NCI-H1105 (cell line): ENCODE data around the gene RAVER2.

Experiments used
- DNase-seq: peaks from one replicate; lab custom pipeline; 2025; lab: John Stamatoyannopoulos, UW

RAVER2 gene

GRCh38 chr1:64877598-64877997 is 132.7 kb downstream of the RAVER2 start:
- no peak for DNase-seq

- no peak for DNase-seq
Measured at GRCh38 chr1:64878090-64878489, 133.2 kb downstream of the RAVER2 start.

GRCh38 chr1:64878931-64879611 is 134.2 kb downstream of the RAVER2 start:
- DNase-seq, result no peak

DNA sequence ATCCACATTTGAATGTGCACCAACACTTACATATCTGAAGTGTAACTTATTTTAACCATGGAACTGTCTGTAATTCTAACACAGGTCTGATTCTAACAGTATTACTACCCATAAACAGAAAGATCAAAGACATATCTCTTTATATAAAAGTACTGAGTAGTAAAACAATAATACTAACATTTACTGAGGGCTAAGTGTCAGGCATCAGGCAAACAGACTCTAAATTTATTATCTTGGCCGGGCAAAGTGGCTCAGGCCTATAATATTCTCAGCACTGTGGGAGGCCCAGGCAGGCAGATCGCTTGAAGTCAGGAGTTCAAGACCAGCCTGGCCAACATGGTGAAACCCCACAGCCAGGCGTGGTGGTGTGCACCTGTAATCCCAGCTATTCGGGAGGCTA is 135.6 kb downstream of the RAVER2 start:
- no peak for DNase-seq

GRCh38 chr1:64881281-64881680 is 136.4 kb downstream of the RAVER2 start:
- DNase-seq, result no peak
